Glutamatergic neuron (in vitro differentiated cells): Measurements from ENCODE around the gene OR56A5. TPM values are rescaled to one million over a fixed set of nuclear protein-coding genes. Genes with fewer than 3 reads are reported as not detected.
"Not testable (repeated sequence)": the region's sequence is repeated elsewhere in the genome, so short reads cannot be mapped to it uniquely, and the experiment has no call there.

ENCODE experiments used
- DNase-seq: peaks from one replicate; pipeline ENCODE4 v3.0.0; 2022
- H3K27ac Mint-ChIP-seq: one replicate; pipeline ENCODE4 v1.8.0; 2020; ENCODE audit warnings: mild to moderate bottlenecking, mixed read lengths, inconsistent platforms; ENCODE audit not compliant: unreplicated experiment
- H3K27me3 Mint-ChIP-seq: one replicate; pipeline ENCODE4 v1.8.0; 2020; ENCODE audit warnings: mild to moderate bottlenecking, moderate library complexity, mixed read lengths, inconsistent platforms; ENCODE audit not compliant: unreplicated experiment
- H3K36me3 Mint-ChIP-seq: one replicate; pipeline ENCODE4 v1.8.0; 2020; ENCODE audit warnings: mild to moderate bottlenecking, mixed read lengths, inconsistent platforms; ENCODE audit not compliant: unreplicated experiment
- H3K4me1 Mint-ChIP-seq: one replicate; pipeline ENCODE4 v1.8.0; 2020; ENCODE audit warnings: mild to moderate bottlenecking, low read depth, mixed read lengths, inconsistent platforms; ENCODE audit not compliant: unreplicated experiment
- H3K4me3 Mint-ChIP-seq: one replicate; pipeline ENCODE4 v1.8.0; 2020; ENCODE audit warnings: mild to moderate bottlenecking, mixed read lengths, inconsistent platforms; ENCODE audit not compliant: unreplicated experiment
- H3K9me3 Mint-ChIP-seq: one replicate; pipeline ENCODE4 v1.8.0; 2020; ENCODE audit warnings: mild to moderate bottlenecking, moderate library complexity, mixed read lengths, inconsistent platforms; ENCODE audit not compliant: unreplicated experiment
- total RNA-seq: library from RNA; stranded (reverse); fragmentation: NEBNext Ultra II Directional; extraction: Animal tissue kit (Norgen Biotek cat#: 25700); gene quantifications from one replicate; pipeline ENCODE4 v1.2.1, GENCODE V29; 2021; ENCODE audit not compliant: unreplicated experiment
- TF ChIP-seq, protein P1 (sequence below): fragments of 200-600 bp; sonication (generic); IDR thresholded peaks from one replicate; pipeline ENCODE4 v1.5.0; 2021; ENCODE audit not compliant: partially characterized antibody, unreplicated experiment

The OR56A5 gene
- total RNA-seq, 1 donor from 2014 or later, result not detected

GRCh38 chr11:5986885-5987284 is 18.6 kb upstream of the OR56A5 start, which contains the start of gene OR52L1:
Gene OR52L1 (minus strand): TSS chr11:5986985. CDS start chr11:5986930, 55 bp downstream.
- no peaks in the 10 kb centered on the region for H3K9me3 Mint-ChIP-seq
- H3K4me1 Mint-ChIP-seq, result no peaks in the 10 kb centered on the region
- TF ChIP-seq, protein P1, sequence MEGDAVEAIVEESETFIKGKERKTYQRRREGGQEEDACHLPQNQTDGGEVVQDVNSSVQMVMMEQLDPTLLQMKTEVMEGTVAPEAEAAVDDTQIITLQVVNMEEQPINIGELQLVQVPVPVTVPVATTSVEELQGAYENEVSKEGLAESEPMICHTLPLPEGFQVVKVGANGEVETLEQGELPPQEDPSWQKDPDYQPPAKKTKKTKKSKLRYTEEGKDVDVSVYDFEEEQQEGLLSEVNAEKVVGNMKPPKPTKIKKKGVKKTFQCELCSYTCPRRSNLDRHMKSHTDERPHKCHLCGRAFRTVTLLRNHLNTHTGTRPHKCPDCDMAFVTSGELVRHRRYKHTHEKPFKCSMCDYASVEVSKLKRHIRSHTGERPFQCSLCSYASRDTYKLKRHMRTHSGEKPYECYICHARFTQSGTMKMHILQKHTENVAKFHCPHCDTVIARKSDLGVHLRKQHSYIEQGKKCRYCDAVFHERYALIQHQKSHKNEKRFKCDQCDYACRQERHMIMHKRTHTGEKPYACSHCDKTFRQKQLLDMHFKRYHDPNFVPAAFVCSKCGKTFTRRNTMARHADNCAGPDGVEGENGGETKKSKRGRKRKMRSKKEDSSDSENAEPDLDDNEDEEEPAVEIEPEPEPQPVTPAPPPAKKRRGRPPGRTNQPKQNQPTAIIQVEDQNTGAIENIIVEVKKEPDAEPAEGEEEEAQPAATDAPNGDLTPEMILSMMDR, result no peak
- H3K27me3 Mint-ChIP-seq, result peaks cover 2% of the 10 kb centered on the region
- H3K27ac Mint-ChIP-seq, result no peak within 1 kb of the TSS
- no peak within 1 kb of the TSS for H3K4me3 Mint-ChIP-seq
- H3K36me3 Mint-ChIP-seq, result peaks cover 9% of the 10 kb centered on the region
- DNase-seq, result no peak

- Mint-ChIP-seq H3K27me3 (no peaks in the 10 kb centered on the region), H3K36me3 (peaks cover 4% of the 10 kb centered on the region), H3K4me3 (no peak overlapping the region), H3K4me1 (no peaks in the 10 kb centered on the region), H3K27ac (no peak overlapping the region), H3K9me3 (peaks cover 3% of the 10 kb centered on the region)
- TF ChIP-seq, protein P1, result no peak
- DNase-seq, result no peak
Measured at GRCh38 chr11:5983443-5983842, 15.1 kb upstream of the OR56A5 start.

DNA sequence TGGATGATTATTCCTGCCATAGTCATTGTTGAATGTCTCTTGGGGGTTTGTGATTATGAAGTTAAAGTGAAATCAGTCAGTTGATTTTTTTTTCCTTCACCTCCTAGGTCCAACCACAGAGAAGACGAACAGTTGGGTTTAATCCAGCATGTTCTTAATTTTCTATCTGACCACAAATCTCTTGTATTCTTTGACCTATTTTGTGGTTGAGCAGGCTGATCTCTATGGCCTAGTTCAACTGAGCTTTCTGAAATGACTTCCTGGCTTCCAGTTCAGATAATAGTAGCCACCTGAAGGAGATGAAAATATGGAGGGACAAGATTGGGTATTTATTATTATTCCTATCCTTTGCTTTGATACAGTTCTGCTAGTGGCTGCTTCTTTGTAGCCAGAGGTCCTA is 5.2 kb upstream of the OR56A5 start:
- H3K9me3 Mint-ChIP-seq, result no peaks in the 10 kb centered on the region
- H3K36me3 Mint-ChIP-seq, result no peaks in the 10 kb centered on the region
- no peak overlapping the region for H3K4me3 Mint-ChIP-seq
- H3K4me1 Mint-ChIP-seq, result no peaks in the 10 kb centered on the region
- no peak overlapping the region for H3K27ac Mint-ChIP-seq
- TF ChIP-seq, protein P1, result no peak
- no peak for DNase-seq
- no peaks in the 10 kb centered on the region for H3K27me3 Mint-ChIP-seq

- Mint-ChIP-seq H3K4me3 (no peak overlapping the region), H3K4me1 (no peaks in the 10 kb centered on the region), H3K36me3 (no peaks in the 10 kb centered on the region), H3K27me3 (no peaks in the 10 kb centered on the region), H3K9me3 (no peaks in the 10 kb centered on the region), H3K27ac (no peak overlapping the region)
- no peak for DNase-seq
- TF ChIP-seq, protein P1, result no peak
Measured at GRCh38 chr11:5967708-5968107, 586 bp downstream of the OR56A5 start.

DNA sequence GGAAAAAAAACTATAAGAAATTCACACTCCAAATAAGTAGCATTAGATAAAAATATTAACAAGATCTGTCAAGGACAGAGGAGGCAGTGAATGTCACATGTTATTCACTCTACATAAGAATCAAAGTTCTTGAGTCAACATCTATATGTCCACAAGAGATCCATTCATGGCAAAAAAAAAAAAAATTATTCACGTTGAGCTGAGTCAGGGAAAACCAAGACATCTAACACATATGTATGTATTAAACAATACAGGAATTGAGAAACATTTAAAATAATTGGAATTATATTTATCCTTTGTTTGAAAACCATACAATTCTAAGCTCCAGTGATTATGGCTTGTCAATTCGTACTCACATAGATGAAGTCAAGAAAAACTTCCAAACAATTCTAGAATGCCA is 1.3 kb downstream of the OR56A5 start:
- TF ChIP-seq, protein P1, result no peak
- no peaks in the 10 kb centered on the region for H3K27me3 Mint-ChIP-seq
- DNase-seq, result no peak
- no peaks in the 10 kb centered on the region for H3K36me3 Mint-ChIP-seq
- no peaks in the 10 kb centered on the region for H3K4me1 Mint-ChIP-seq
- peaks cover under 1% of the 10 kb centered on the region for H3K9me3 Mint-ChIP-seq
- H3K4me3 Mint-ChIP-seq, result no peak overlapping the region
- H3K27ac Mint-ChIP-seq, result no peak overlapping the region

DNA sequence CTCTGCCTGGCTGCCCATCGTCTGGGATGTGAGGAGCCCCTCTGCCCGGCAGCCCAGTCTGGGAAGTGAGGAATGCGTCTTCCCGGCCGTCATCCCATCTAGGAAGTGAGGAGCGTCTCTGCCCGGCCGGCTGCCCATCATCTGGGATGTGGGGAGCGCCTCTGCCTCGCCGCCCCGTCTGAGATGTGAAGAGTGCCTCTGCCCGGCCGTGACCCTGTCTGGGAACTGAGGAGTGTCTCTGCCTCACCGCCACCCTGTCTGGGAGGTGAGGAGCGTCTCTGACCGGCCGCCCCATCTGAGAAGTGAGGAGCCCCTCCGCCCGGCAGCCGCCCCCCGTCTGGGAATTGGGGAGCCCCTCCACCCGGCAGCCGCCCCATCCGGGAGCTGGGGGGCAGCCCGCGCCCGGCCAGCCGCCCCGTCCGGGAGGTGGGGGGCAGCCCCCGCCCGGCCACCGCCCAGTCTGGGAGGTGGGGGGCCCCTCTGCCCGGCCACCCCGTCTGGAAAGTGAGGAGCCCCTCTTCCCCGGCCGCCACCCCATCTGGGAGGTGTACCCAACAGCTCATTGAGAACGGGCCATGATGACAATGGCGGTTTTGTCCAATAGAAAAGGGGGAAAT is 7.5 kb downstream of the OR56A5 start:
- H3K36me3 Mint-ChIP-seq, H3K4me1 Mint-ChIP-seq, H3K27me3 Mint-ChIP-seq, H3K27ac Mint-ChIP-seq, H3K4me3 Mint-ChIP-seq, H3K9me3 Mint-ChIP-seq: not testable (repeated sequence)
- DNase-seq, result peak; percentile 25
